Measurements from ENCODE around the gene MYG1.
"Not testable (repeated sequence)": the region's sequence is repeated elsewhere in the genome, so short reads cannot be mapped to it uniquely, and the experiment has no call there.

MYG1 gene

DNA sequence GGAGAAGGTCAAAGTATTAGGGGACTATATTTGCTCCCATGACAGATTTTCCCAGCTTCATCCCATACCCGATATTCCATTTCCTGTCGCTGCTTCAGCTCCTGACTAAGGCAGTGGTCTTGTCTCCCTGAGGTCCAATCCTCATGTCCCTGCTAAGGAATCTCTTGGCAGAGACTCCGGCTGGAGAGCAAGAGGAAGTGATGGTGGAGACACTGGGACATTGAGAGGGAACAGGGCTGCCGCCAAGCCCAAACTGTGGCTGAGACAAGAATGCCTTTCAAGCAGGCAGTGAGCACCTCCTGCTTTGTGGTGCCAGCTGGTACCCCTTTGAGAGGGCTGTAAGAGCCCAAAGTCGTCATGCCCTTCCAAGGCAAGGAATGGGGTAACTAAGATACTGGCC, 31.2 kb downstream of the MYG1 start:
- FAIRE-seq = no peak

DNA sequence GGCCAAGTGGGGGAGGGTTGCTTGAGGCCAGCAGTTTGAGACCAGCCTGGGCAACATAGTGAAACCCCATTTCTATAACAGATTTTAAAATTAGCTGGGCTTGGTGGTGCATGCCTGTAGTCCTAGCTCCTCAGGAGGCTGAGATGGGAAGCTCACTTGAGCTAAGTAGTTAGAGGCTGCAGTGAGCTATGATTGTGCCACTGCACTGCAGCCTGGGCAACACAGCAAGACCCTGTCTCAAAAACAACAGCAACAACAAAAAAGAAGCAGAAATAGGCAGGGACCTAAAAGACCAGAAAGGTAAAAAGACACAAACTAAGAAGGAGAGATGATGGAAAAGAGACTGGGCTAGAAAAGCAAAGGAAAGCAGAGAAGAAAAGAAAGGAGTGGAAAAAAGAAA, 32.8 kb downstream of the MYG1 start:
- not testable (repeated sequence) for FAIRE-seq

DNA sequence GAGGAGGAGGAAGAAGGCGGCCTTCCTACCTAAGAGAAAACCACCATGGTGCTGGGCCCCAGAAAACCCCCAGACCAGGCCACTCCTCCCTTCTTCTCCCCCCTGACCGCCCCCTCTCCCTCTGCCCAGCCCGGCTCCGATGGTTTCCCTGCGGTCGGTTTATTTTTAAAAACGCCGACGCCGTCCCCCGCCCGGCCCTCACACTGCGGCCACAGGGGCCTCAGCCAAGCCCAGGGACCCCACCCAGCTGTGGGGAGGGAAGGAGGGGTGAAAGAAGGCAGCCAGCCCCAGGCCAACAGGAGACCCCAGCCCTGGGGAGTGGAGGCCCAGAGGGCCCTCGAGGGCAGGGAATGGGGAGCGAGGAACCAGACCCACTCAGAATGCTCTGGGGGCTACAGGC, 33.2 kb downstream of the MYG1 start:
- no peak for FAIRE-seq

DNA sequence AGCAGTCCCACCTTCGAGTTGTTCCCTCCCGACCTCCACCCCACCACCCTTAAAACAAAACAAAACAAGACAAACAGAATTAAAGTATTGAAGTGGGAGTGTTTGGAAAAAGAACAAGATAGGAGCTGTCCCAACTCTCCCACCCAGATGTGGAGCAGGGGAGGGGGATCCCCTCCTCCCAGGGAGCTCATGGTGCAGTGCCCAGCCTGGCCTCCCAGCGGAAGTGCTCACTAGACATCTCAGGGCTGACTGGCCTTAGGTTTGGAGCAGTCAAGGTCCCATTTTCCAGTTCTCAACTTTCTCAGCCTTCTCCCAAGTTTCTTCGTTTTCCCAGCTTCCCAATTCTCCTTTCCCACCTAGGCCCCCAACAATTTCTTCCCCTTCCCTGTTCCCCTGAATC, 33.8 kb downstream of the MYG1 start:
- FAIRE-seq = no peak

DNA sequence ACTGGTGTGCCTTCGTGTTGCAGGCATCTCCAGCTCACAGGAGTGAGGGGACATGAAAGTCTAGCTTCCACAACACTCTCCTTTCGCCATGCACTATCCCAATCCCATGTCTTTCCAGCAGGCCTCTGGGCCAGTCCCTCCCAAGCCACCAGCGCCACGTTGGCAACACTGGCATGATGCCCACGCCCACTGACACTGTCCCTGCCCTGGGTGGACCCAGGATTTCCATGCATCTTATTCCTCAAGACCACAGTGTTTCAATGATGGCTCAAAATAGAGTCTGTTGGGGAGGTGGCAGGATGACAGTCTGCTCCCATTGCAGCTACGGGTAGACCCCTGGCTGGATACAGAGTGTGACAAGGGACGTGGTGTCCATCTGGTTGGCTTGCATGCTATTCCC, 34.4 kb downstream of the MYG1 start:
- FAIRE-seq = no peak

DNA sequence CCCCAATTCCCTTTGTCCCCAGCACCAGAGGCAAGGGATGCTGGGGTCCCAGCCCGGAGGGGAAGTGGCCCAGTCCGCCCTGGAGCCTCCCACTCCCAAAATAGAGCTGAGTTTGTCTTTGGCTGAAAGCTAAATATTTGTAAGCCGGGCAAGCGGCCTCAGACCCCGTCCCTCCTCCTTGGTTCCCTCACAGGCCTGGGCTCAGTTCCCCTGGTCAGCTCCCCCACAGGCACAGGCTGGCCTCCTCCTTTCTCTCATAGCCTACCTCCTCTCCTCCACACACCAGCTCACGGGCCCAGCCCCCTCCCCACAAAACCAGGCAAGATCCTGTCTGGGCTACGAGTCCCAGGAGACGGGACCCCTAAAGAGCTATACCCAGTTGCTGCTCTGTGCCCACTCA, 35.3 kb downstream of the MYG1 start:
- no peak for FAIRE-seq

DNA sequence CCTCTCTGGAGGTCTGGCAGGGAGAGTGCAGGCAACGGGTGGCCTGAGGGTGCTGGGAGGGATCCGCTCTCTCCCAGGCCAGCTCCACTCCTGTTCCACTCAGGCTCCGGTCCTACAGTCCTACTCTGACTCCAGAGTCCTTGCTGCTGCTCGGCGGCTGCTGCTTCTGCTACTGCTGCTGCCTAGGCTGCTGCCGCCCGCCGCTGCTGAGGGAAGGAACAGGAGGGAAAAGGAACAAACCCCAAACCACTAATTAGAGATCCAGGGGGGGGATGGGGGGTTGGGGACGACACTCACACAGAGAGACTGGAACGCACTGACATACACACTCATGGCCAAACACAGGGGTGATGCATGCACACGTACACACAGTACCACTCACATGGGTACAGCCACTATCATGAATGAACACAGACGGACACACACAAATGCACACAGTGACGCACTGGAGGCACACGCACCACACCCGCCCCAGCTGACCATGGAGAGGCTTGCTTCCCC, 36.7 kb downstream of the MYG1 start, which contains the start of gene SP7:
Gene SP7 (minus strand): TSS at position 174 of the 501 bp plus-strand sequence. CDS start 708 bp downstream, outside the sequence.
- FAIRE-seq = no peak

DNA sequence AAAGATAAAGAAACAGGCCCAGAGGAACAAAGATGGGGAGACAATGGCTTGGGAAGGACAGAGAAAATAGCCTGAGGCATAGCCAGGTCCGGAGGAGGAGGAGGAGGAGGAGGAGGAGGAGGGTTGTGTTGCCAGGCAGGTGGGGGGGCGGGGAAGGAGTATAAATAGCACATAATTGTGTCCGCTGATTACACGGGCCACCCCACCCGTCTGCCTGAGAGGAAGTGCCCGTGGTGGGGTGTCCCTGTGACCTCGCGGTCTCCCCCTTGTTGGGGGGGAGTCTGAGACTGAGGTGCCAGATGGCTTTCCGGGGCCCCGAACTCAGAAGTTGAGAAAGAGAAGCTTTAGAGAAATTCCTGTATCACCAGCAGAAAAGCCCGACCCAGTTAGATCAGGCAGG, 38.5 kb downstream of the MYG1 start:
- no peak for FAIRE-seq

DNA sequence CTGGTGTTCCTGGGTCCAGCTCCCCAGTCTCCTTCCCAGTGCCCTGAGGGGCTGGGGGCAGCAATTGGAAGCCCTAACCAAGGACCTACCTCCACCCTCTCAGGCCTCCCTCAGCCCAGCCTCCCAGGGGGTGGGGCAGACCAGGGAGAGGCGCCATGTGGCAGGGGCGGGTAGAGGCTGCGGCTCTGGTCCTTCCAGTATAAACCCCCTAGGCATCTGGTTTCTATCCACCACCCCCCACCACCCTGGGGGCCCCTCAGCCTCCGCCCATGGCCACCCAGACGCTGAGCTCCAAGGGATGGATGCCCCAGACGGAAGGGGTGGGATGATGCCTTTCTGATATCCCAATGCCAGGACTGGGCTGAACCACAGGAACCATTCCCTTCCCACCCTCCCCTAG, 39.4 kb downstream of the MYG1 start:
- FAIRE-seq = no peak

DNA sequence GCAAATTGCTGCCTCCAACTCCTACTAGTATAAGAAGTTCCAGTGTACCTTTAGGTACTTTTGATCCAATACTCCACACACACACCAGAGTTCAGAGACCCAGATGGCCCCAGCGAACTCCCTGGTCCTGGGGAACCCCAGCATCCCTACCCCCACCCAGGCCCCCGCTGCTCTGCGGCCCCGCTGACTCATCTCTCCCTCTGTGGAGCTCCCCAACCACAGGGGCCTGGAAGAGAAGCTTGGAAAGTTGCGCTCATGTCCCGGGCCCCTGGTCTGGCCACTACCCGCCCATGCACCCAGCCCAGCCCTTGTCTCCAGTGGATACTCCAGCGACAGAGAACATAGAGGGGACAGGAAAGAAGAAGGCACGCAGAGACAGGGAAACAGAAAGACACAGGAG, 40.9 kb downstream of the MYG1 start:
- FAIRE-seq = no peak

DNA sequence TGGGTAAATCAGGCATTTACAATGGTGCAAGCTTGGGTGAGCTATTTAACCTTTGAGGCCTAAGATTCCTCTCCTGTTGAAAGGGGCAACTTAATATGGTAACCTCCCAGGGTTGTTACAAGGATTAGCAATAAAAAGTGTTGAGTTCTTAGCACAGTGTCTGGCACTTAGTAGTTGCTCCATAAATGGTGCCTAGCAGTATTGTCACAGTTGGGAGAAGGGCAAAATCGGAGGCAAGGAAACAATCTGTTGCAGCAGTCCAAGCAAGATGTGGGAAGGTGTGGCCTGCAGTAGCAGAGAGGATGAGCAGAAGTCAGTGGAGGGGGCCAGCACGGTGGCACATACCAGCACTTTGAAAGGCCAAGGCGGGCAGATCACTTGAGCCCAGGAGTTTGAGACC, 44.0 kb downstream of the MYG1 start:
- no peak for FAIRE-seq

DNA sequence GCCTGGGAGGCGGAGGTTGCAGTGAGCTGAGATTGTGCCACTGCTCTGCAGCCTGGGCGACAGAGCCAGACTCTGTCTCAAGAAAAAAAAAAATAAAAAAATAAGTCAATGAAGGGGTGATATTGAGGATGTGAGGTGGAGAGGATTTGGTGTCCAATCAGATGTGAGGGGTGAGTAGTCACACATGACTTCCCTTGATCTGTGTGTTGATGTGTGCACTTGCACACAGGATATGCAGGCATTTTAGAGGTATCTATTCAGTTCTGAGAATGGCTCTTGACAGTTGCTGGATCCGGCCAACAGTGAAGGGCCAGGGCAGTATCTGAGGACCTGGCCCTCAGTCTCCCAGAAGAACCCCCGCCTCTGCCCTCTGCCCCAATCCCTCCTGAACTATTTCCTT, 44.5 kb downstream of the MYG1 start:
- no peak for FAIRE-seq

DNA sequence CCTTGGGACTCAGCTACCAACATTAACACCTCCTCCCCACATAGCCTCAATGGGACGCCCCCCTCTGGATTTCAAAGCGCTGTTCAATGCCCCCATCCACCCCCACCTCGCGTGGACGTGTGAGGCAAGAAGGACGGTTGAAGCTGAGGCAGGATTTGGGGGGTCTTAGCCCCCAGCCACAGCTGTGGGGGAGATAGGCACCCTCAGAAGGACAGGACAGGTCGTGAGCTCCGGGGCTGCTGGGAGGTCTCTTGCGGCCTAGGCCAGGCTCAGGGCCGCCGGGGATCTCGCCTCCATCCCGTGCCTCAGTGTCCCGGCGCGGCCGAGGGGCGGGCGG, 45.0 kb downstream of the MYG1 start:
- no peak for FAIRE-seq

DNA sequence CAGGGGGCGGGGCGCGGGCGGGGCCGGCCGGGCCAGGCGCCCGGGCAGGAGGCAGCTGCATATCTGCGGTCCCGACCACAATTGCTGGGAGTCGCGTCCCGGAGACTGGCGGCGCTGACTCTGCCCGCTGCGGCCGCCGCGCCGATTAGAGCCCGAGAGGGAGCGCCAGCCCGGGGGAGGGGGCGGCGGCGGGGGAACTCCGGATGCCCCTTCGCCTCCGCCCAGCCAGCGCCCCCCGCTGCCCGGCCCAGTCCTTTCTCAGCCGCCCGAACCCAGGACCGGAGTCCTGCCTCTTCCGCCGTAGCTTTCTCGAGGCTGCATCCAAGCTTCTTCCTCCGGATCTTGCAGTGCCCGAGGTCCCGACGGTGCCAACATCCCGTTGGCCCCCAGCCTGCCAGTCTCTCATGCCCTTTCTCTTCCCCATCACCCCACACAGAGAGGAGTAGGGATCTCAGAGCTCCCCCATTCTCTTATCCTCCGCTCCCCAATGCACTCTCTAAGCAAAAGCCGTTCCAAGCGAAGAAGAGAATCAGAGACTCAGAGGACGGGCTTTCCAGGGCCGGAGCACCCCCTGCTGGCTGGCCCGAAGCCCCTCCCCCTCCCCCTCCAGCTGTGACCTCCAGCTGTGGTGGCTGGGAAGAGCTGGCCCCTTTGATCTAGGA, 45.5 kb downstream of the MYG1 start:
- no peak for FAIRE-seq

DNA sequence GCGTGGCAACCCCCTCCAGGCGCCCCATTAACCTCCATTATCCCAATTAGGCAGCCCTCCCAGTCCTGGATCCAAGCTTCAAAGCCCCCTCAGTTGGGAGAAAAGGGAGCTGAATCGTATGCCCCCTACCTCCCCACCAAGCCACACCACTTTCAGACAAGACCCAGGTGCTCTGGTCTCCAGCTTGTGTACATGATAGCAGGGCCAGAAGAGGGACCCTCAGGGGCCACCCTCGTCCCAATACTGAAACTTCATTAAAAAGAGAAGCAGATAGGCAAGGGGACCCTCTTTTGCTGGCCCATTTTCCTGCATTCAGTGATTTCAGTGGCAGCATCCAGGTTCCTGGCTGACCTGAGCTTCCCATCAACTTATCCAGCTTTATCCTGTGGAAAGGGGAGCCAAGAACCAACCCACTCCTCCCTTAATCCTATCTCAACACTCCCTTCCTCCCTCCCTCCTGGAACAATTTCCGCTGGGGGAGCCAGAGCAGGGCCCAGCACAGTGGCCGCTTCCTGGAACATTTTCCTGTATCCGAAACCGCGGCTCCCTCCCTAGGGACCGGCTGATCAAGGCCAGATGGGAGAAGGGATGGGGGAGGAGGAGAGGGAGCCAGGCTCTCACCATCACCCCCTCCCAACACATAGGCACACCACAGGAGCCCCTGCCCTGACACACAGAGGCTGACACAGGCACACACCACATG, 46.1 kb downstream of the MYG1 start:
- no peak for FAIRE-seq

DNA sequence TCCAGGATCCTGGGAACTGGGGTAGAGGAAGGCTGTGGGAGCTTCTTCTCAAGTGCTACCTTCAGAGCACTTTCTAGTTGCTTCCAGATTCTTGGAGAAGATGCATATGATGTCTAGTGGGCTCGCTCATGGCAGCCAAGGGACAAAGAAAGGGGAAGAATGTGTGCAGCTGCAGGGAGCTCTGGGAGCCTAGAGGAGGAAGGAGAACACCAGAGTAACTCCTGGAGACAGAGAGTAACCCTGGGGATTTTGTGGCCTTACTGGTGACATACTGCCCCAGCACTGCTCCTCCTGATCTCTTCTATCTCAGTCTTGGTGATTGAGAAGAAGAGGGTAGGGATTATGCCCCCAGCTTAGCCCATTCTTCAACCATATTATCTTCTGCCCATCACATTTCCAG, 47.0 kb downstream of the MYG1 start:
- no peak for FAIRE-seq

DNA sequence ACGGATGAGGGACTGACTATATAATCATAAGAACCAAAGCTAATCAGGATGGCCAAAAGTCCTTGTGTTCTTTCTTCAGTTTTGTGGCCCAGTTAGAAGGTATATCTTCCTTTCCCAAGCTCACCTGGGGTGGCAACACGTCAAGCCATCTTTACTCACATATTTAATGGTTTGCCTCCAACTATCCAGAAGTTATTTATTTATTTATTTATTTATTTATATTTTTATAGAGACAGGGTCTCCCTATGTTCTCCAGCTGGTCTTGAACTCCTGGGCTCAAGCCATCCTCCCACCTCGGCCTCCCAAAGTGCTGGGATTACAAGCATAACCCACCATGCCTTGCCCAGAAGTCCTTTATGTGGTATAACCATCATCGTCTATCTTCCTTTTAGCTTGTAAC, 48.4 kb downstream of the MYG1 start:
- FAIRE-seq = no peak

DNA sequence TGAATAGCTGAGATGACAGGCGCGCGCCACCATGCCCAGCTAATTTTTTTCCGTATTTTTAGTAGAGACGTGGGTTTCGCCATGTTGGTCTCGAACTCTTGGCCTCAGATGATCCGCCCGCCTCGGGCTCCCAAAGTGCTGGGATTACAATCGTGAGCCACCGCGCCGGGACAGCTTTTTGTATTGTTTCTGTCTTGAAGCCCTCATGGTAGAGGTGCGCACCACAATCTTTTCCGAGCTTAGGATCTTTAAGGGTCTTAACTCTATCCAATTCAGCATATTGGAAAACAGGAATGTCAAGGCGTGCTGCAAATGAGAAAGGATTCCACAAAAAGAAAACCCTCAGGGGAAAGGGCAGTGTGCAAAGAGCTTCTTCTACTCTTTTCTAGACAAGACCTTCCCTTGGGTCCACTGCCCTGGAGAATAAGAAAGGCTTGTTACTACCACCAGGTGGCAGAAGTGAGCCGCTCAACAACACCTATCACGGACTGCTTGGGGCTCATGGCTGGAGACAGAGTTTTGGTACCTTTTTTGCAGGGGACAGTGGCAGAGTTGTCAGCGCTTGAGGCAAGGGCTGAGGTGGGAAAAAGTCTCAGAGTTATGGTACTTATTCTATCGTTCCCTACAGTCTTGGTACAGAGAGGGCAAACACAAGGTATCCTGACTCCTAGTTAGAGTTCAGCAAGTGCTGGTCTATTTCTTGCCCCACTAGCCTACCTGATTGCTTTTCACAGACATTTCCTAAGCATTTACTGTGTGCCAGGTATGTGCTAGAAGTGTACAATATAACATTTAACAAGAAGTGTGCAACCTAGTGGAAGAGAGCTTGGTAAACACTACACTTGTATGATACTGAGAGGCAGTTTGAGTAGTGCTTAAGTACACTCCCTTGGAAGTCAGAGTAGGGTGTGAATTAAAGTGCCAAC, 53.1 kb downstream of the MYG1 start:
- no peak for FAIRE-seq

DNA sequence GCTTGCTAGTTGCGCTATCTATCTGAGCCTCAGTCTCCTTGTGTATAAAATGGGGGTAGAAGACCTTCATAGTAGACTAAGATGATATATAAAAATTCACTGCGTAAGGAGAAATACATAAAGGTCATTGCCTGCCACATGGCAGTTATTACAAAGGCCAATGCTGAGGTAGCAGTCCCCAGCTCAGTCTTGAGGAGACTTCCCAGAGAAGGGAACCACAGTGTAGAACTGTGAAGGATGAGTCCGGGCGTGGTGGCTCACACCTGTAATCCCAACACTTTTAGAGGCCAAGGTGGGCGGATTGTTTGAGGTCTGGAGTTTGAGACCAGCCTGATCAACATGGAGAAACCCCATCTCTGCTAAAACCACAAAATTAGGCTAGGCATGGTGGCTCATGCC, 53.8 kb downstream of the MYG1 start:
- no peak for FAIRE-seq

DNA sequence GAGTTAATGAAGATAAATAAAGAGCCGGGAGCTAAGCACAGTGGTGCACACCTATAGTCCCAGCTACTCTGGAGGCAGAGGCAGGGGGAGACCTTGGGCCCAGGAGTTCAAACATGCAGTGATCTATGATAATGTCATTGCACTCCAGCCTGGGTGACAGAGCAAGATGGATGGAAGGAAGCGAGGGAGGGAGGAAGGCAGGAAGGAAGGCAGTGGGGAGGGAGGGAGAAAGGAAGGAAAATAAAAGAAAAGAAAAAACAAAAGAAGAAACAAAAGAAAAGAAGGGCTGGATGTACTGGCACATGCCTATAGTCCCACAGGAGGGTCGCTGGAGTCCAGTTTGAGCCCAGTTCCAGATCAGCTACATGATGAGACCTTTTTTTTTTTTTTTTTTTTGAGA, 55.6 kb downstream of the MYG1 start:
- no peak for FAIRE-seq
